A549 (cell line): ENCODE measurements around the gene STX18. TPM values are rescaled to one million over a fixed set of nuclear protein-coding genes. Genes with fewer than 3 reads are reported as not detected.

Source experiments
- ATAC-seq, 2 experiments: fragments of 200-7000 bp in 1 of 2; fragments of >200 bp in 1 of 2; cut with Nextera tagmentation in 1 of 2; cut with Tn5 transposase in 1 of 2; 3 replicates each; pipeline versions ENCODE4 v1.8.0 to v1.9.1; 2018 to 2020; ENCODE audit warnings: mild to moderate bottlenecking in 1 of 2, moderate library complexity in 1 of 2
- CTCF ChIA-PET: fragments of 300-600 bp; sonication (Branson Sonifier 250); formaldehyde crosslinking; extraction: SDS; loops from one replicate; lab custom pipeline; 2021; ENCODE audit warnings: antibody characterized with exemption, inconsistent platforms; lab: Yijun Ruan, JAX
- POLR2A ChIA-PET: fragments of 350-600 bp; formaldehyde crosslinking; extraction: SDS; loops from one replicate; lab custom pipeline; 2021; ENCODE audit warnings: antibody characterized with exemption, inconsistent platforms; lab: Yijun Ruan, JAX
- DNase-seq, 2 experiments: peaks; one replicate each; pipeline versions ENCODE4 v3.0.0 to v3.0.0-alpha.2; 2011 to 2016; ENCODE audit warnings: low read depth in 1 of 2, low spot score in 1 of 2
- FAIRE-seq: peaks from 2 replicates; lab custom pipeline; 2011; peaks lifted over from hg19 to GRCh38; lab: Jason Lieb, UNC
- H3K27ac ChIP-seq, 2 experiments: fragments of >200 bp; sonication (Bioruptor Twin); formaldehyde crosslinking; 3 replicates each; pipeline ENCODE4 v1.5.1; 2016 to 2017
- H3K4me1 ChIP-seq: fragments of >200 bp; sonication (Bioruptor Twin); formaldehyde crosslinking; 3 replicates; pipeline ENCODE4 v1.6.1; 2016
- H3K4me2 ChIP-seq: fragments of >200 bp; sonication (Bioruptor Twin); formaldehyde crosslinking; 3 replicates; pipeline ENCODE4 v1.6.1; 2016
- H3K4me3 ChIP-seq: fragments of >200 bp; sonication (Bioruptor Twin); formaldehyde crosslinking; 3 replicates; pipeline ENCODE4 v1.5.1; 2016
- H3K9me3 ChIP-seq: fragments of >200 bp; sonication (Bioruptor Twin); formaldehyde crosslinking; 3 replicates; pipeline ENCODE4 v1.6.1; 2016
- CBX8 ChIP-seq: fragments of 200-600 bp; sonication (generic); IDR thresholded peaks from 2 replicates; pipeline ENCODE4 v1.6.1; 2016
- CEBPB ChIP-seq, 2 experiments: fragments of >200 bp in 1 of 2; sonication (Bioruptor Twin) in 1 of 2; formaldehyde crosslinking in 1 of 2; IDR thresholded peaks; 2 replicates each; pipeline ENCODE4 v1.6.1; 2012 to 2016
- CHD2 ChIP-seq: fragments of 150-350 bp; IDR thresholded peaks from 2 replicates; pipeline ENCODE4 v1.6.1; 2014; ENCODE audit warnings: low read length; ENCODE audit not compliant: partially characterized antibody
- EHF ChIP-seq: fragments of 250-450 bp; sonication (Bioruptor Pico); IDR thresholded peaks from 2 replicates; pipeline ENCODE4 v1.5.0; 2020; ENCODE audit warnings: mild to moderate bottlenecking
- EHMT2 ChIP-seq: fragments of 200-600 bp; sonication (generic); IDR thresholded peaks from 2 replicates; pipeline ENCODE4 v1.6.1; 2016; ENCODE audit warnings: antibody characterized with exemption, low read depth, mild to moderate bottlenecking, moderate library complexity
- ESRRA ChIP-seq: fragments of 150-350 bp; IDR thresholded peaks from 2 replicates; pipeline ENCODE4 v1.6.1; 2014; ENCODE audit warnings: mild to moderate bottlenecking, low read length, borderline replicate concordance
- FOSB ChIP-seq: fragments of 250-450 bp; sonication (Bioruptor Pico); IDR thresholded peaks from 2 replicates; pipeline ENCODE4 v1.5.0; 2020; ENCODE audit warnings: mild to moderate bottlenecking, moderate library complexity
- FOSL2 ChIP-seq, 2 experiments: fragments of 450-650 bp in 1 of 2; fragments of >200 bp in 1 of 2; sonication (Bioruptor Twin) in 1 of 2; formaldehyde crosslinking; IDR thresholded peaks; 2 replicates each; pipeline versions ENCODE4 v1.5.0 to v1.6.1; 2016 to 2020; ENCODE audit warnings: mild to moderate bottlenecking in 1 of 2, moderate library complexity in 1 of 2
- FOXS1 ChIP-seq: fragments of 250-450 bp; sonication (Bioruptor Pico); IDR thresholded peaks from 2 replicates; pipeline ENCODE4 v1.5.0; 2020; ENCODE audit warnings: mild to moderate bottlenecking, moderate library complexity
- GATA3 ChIP-seq: IDR thresholded peaks from 2 replicates; pipeline ENCODE4 v1.6.1; 2012; ENCODE audit warnings: borderline replicate concordance
- HOXB5 ChIP-seq: fragments of 250-450 bp; sonication (Bioruptor Pico); IDR thresholded peaks from 2 replicates; pipeline ENCODE4 v1.5.0; 2020; ENCODE audit warnings: mild to moderate bottlenecking, moderate library complexity
- MAFK ChIP-seq: fragments of 450-650 bp; IDR thresholded peaks from 2 replicates; pipeline ENCODE4 v1.6.1; 2014; ENCODE audit not compliant: partially characterized antibody
- NPAS2 ChIP-seq: fragments of 250-450 bp; sonication (Bioruptor Pico); IDR thresholded peaks from 2 replicates; pipeline ENCODE4 v1.8.0; 2022; ENCODE audit warnings: mild to moderate bottlenecking, moderate library complexity, borderline replicate concordance
- POLR2A ChIP-seq: IDR thresholded peaks from 2 replicates; pipeline ENCODE4 v1.6.1; 2012; ENCODE audit warnings: mild to moderate bottlenecking, low read length
- RAD21 ChIP-seq, 2 experiments: fragments of >200 bp in 1 of 2; sonication (Bioruptor Twin) in 1 of 2; formaldehyde crosslinking in 1 of 2; IDR thresholded peaks in 1 of 2; conservative IDR thresholded peaks in 1 of 2; 2 replicates in 1 of 2; 3 replicates in 1 of 2; pipeline ENCODE4 v1.6.1; 2012 to 2018; ENCODE audit warnings: inconsistent platforms in 1 of 2
- RCOR1 ChIP-seq: fragments of 150-350 bp; IDR thresholded peaks from 2 replicates; pipeline ENCODE4 v1.6.1; 2014; ENCODE audit warnings: antibody characterized with exemption, low read length, low read depth
- RNF2 ChIP-seq: fragments of 200-600 bp; sonication (generic); IDR thresholded peaks from 2 replicates; pipeline ENCODE4 v1.6.1; 2016; ENCODE audit warnings: low read depth, mild to moderate bottlenecking, antibody characterized with exemption, moderate library complexity, borderline replicate concordance
- SMC3 ChIP-seq: fragments of >200 bp; sonication (Bioruptor Twin); formaldehyde crosslinking; IDR thresholded peaks from 3 replicates; pipeline ENCODE4 v1.6.1; 2018; ENCODE audit warnings: inconsistent platforms
- TFCP2L1 ChIP-seq: fragments of 250-450 bp; sonication (Bioruptor Pico); IDR thresholded peaks from 2 replicates; pipeline ENCODE4 v1.5.0; 2021; ENCODE audit warnings: mild to moderate bottlenecking
- TP53 ChIP-seq: fragments of 250-450 bp; sonication (Bioruptor Pico); IDR thresholded peaks from 2 replicates; pipeline ENCODE4 v1.5.0; 2021; ENCODE audit warnings: mild to moderate bottlenecking, moderate library complexity
- ZC3H11A ChIP-seq: fragments of 450-650 bp; IDR thresholded peaks from 2 replicates; pipeline ENCODE4 v1.6.1; 2014; ENCODE audit warnings: antibody characterized with exemption, mild to moderate bottlenecking
- ZNF302 ChIP-seq: fragments of 250-450 bp; sonication (Bioruptor Pico); IDR thresholded peaks from 2 replicates; pipeline ENCODE4 v1.9.0; 2021; ENCODE audit warnings: inconsistent platforms, mild to moderate bottlenecking, moderate library complexity
- ZSCAN20 ChIP-seq: fragments of 250-450 bp; sonication (Bioruptor Pico); IDR thresholded peaks from 2 replicates; pipeline ENCODE4 v1.8.0; 2022; ENCODE audit warnings: mild to moderate bottlenecking, moderate library complexity
- WGBS: methylation state at CpG from one replicate; pipeline ENCODE4 v1.1.6; 2017; ENCODE audit errors: missing lambda C conversion rate; 5-methylcytosine and 5-hydroxymethylcytosine counted together
- polyA plus RNA-seq, 4 experiments: library from polyadenylated mRNA; depleted of rRNA in 3 of 4; stranded (reverse); fragments of >200 nt; fragmentation: RNase III in 1 of 4; extraction: RNeasy Plus Mini Kit Qiagen cat#74134 plus additional on column Dnase treatment in 1 of 4; gene quantifications; 2 replicates in 3 of 4; 3 replicates in 1 of 4; pipeline ENCODE4 v1.2.3, GENCODE V29; 2011 to 2017
- TF ChIP-seq, protein P1 (sequence below): IDR thresholded peaks from 2 replicates; pipeline ENCODE4 v1.6.1; 2012
- TF ChIP-seq, protein P2 (sequence below): fragments of >200 bp; sonication (Bioruptor Twin); formaldehyde crosslinking; IDR thresholded peaks from 3 replicates; pipeline ENCODE4 v1.5.1; 2016
- TF ChIP-seq, protein P3 (sequence below): fragments of 450-650 bp; IDR thresholded peaks from 2 replicates; pipeline ENCODE4 v1.6.1; 2014; ENCODE audit warnings: antibody characterized with exemption
- TF ChIP-seq, protein P4 (sequence below): fragments of >200 bp; sonication (Bioruptor Twin); formaldehyde crosslinking; IDR thresholded peaks from 3 replicates; pipeline ENCODE4 v1.6.1; 2016
- TF ChIP-seq, protein P5 (sequence below): fragments of 250-450 bp; sonication (Bioruptor Pico); IDR thresholded peaks from 2 replicates; pipeline ENCODE4 v1.5.0; 2021; ENCODE audit warnings: mild to moderate bottlenecking, moderate library complexity, borderline replicate concordance

Gene STX18
- polyA plus RNA-seq, 2 of the 4 experiments (the other 2 are of a cell fraction): 13.4 to 19.6 TPM

DNA sequence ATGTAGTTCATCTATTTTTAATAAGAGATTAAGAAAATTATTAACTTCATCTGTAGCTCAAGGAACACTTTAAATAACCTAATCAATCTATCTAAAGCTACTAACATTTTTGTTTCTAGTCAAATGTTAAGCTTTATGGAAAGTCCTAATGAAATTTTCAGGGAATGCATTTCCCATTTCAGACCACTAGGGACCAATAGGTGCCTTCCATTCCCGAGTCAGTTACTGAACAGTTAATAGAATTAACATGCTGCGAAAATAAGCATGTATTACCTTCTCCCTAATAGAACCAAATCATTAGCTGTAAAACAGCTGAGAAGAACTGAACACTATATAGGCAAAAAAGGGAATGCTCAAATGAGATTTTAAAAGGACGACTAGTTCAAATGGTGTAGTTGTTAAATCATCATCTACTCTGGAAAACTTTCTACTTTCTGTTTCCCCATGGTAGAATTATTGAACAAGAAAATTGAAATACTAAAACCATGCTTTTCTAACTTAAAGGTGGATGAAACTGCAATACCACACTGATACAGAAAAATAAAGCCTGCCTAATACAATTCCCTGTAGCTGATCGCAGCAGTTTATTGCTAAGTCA lies 22.5 kb downstream of the STX18 start:
- TF ChIP-seq ZNF302 (CRISPR knock-in tag) (no peak), EHMT2 (no peak), ZC3H11A (no peak), HOXB5 (no peak), MAFK (no peak), TP53 (CRISPR knock-in tag) (no peak), SMC3 (no peak), RCOR1 (no peak), TFCP2L1 (CRISPR knock-in tag) (no peak), CEBPB (IDR thresholded peaks at IDR 0.05) (no peak), GATA3 (no peak), RAD21 (conservative IDR thresholded peaks at IDR 0.05 in 1 of 2, IDR thresholded peaks at IDR 0.05 in 1 of 2) (peak; percentile 16 to 34; a peak in 2 of 5 replicates)
- TF ChIP-seq, protein P1, sequence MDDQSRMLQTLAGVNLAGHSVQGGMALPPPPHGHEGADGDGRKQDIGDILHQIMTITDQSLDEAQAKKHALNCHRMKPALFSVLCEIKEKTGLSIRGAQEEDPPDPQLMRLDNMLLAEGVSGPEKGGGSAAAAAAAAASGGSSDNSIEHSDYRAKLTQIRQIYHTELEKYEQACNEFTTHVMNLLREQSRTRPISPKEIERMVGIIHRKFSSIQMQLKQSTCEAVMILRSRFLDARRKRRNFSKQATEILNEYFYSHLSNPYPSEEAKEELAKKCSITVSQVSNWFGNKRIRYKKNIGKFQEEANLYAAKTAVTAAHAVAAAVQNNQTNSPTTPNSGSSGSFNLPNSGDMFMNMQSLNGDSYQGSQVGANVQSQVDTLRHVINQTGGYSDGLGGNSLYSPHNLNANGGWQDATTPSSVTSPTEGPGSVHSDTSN: no peak
- TF ChIP-seq, protein P2, sequence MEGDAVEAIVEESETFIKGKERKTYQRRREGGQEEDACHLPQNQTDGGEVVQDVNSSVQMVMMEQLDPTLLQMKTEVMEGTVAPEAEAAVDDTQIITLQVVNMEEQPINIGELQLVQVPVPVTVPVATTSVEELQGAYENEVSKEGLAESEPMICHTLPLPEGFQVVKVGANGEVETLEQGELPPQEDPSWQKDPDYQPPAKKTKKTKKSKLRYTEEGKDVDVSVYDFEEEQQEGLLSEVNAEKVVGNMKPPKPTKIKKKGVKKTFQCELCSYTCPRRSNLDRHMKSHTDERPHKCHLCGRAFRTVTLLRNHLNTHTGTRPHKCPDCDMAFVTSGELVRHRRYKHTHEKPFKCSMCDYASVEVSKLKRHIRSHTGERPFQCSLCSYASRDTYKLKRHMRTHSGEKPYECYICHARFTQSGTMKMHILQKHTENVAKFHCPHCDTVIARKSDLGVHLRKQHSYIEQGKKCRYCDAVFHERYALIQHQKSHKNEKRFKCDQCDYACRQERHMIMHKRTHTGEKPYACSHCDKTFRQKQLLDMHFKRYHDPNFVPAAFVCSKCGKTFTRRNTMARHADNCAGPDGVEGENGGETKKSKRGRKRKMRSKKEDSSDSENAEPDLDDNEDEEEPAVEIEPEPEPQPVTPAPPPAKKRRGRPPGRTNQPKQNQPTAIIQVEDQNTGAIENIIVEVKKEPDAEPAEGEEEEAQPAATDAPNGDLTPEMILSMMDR: peak; percentile 33; the same call in 2 of the 3 replicates
- TF ChIP-seq, protein P3, sequence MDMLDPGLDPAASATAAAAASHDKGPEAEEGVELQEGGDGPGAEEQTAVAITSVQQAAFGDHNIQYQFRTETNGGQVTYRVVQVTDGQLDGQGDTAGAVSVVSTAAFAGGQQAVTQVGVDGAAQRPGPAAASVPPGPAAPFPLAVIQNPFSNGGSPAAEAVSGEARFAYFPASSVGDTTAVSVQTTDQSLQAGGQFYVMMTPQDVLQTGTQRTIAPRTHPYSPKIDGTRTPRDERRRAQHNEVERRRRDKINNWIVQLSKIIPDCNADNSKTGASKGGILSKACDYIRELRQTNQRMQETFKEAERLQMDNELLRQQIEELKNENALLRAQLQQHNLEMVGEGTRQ: no peak
- whole genome bisulfite sequencing: 30% methylated on average over 4 of the region's 4 CpGs
- Histone ChIP-seq H3K4me2 (peak overlapping the region; percentile 58), H3K4me1 (peaks cover 14% of the 10 kb centered on the region; the same call in 2 of the 3 replicates), H3K27ac (no peak overlapping the region), H3K4me3 (no peak overlapping the region), H3K9me3 (no peaks in the 10 kb centered on the region)
- peak; percentile 10 to 14 for DNase-seq
- FAIRE-seq: peak; percentile 51
- ChIA-PET CTCF (interaction anchor here (0.6 to 2.8 kb wide), 12 partner anchors 10 to 416 kb away, joined by 3 to 17 read pairs (median 4); no protein-coding TSS in a partner anchor), POLR2A (no interaction called here)
- ATAC-seq: peak in 1 of 2 experiments; percentile 58; a peak in 2 of 6 replicates

DNA sequence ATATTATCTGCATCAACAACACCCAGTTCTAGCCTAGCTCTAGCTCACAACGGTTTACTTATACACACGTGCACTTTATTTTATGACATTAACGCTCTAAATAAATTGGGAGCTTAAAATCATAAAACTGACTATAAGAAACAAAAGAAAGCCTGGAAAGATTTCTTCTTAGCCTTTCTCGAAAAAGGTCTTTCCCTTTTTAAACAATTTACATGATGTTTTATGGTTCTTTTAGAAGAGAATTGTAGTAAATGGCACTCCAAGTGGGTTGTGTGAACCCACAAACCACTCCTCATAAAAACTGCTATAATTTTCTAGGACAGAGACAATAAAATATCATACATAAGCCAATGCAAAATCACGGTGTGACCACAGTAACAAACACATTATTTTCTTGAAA lies 23.1 kb downstream of the STX18 start:
- no peak for DNase-seq
- Histone ChIP-seq H3K4me1 (peaks cover 14% of the 10 kb centered on the region; the same call in 2 of the 3 replicates), H3K4me3 (no peak overlapping the region), H3K9me3 (no peaks in the 10 kb centered on the region), H3K27ac (no peak overlapping the region), H3K4me2 (no peak overlapping the region)
- no peak for FAIRE-seq
- no peak for ATAC-seq
- 74% methylated on average over 5 of the region's 5 CpGs for WGBS
- POLR2A ChIA-PET: no interaction called here
- CTCF ChIA-PET: interaction anchor here (0.6 to 2.8 kb wide), 9 partner anchors 10 to 240 kb away, joined by 3 to 17 read pairs (median 4); no protein-coding TSS in a partner anchor
- TF ChIP-seq RNF2: no peak
- TF ChIP-seq FOSL2 (IDR thresholded peaks at IDR 0.05): no peak
- TF ChIP-seq FOSL2 (CRISPR knock-in tag; IDR thresholded peaks at IDR 0.05): no peak
- TF ChIP-seq FOXS1: no peak
- no peak for TF ChIP-seq TFCP2L1 (CRISPR knock-in tag)
- TF ChIP-seq ESRRA: no peak
- TF ChIP-seq ZSCAN20: no peak
- TF ChIP-seq CHD2: no peak
- TF ChIP-seq ZC3H11A: no peak
- TF ChIP-seq EHF: no peak
- TF ChIP-seq, protein P4, sequence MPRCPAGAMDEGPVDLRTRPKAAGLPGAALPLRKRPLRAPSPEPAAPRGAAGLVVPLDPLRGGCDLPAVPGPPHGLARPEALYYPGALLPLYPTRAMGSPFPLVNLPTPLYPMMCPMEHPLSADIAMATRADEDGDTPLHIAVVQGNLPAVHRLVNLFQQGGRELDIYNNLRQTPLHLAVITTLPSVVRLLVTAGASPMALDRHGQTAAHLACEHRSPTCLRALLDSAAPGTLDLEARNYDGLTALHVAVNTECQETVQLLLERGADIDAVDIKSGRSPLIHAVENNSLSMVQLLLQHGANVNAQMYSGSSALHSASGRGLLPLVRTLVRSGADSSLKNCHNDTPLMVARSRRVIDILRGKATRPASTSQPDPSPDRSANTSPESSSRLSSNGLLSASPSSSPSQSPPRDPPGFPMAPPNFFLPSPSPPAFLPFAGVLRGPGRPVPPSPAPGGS: no peak
- no peak for TF ChIP-seq FOSB
- TF ChIP-seq, protein P2: no peak
- TF ChIP-seq, protein P5, sequence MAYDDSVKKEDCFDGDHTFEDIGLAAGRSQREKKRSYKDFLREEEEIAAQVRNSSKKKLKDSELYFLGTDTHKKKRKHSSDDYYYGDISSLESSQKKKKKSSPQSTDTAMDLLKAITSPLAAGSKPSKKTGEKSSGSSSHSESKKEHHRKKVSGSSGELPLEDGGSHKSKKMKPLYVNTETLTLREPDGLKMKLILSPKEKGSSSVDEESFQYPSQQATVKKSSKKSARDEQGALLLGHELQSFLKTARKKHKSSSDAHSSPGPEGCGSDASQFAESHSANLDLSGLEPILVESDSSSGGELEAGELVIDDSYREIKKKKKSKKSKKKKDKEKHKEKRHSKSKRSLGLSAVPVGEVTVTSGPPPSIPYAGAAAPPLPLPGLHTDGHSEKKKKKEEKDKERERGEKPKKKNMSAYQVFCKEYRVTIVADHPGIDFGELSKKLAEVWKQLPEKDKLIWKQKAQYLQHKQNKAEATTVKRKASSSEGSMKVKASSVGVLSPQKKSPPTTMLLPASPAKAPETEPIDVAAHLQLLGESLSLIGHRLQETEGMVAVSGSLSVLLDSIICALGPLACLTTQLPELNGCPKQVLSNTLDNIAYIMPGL (CRISPR knock-in tag): no peak
- no peak for TF ChIP-seq RCOR1
- no peak for TF ChIP-seq NPAS2
- no peak for TF ChIP-seq POLR2A
- TF ChIP-seq CBX8: no peak
- TF ChIP-seq SMC3: no peak
